Measurements from ENCODE around the gene BRAT1. TPM values are rescaled to one million over a fixed set of nuclear protein-coding genes. Genes with fewer than 3 reads are reported as not detected.
"Not testable (repeated sequence)": the region's sequence is repeated elsewhere in the genome, so short reads cannot be mapped to it uniquely, and the experiment has no call there.

Gene BRAT1
- total and polyA plus RNA-seq, 7 donors, result 9.6 to 25.9 (median 20.0) TPM

DNA sequence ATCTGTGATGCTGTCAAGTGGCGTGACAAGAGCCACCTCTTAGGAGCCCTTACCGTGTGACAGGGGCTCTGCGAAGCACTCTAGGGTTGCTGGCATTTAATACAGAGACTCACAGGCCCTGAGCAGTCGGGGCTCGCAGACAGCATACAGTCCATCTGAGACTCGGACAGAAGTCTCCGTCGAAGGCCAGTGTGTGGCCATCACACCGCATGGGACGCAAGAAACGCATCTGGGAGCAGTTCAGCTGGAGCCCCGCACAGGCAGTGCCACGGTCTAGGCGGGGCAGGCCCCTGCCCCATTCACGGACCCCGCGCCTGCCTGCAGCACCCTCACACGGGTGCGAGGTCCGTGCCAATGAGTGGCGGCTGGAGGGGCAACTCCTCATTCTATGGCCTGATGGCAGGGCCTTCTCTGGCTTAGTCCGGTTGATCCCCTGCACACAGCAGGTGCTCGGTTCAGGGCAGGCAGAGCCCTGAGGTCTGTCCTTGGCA, 37.1 kb upstream of the BRAT1 start:
- intact Hi-C loops (cut with DNase I), result no loop called here

DNA sequence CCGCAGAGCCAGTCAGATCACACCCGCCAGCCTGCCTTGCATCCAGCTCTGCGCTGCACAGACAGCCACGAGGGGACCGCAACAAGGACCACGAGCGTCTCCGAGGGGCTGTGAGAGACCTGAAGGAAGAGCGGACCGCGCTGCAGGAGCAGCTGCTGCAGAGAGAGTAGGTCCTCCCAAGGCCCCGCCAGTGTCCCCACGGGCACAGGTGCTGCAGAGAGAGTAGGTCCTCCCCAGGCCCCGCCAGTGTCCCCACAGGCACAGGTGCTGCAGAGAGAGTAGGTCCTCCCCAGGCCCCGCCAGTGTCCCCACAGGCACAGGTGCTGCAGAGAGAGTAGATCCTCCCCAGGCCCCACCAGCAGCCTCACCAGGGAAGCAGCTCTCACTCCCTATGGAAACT, 34.6 kb upstream of the BRAT1 start:
- H3K4me1 ChIP-seq; H3K27me3 ChIP-seq; H3K27ac ChIP-seq; intact Hi-C loops (cut with DNase I); H3K4me3 ChIP-seq; H3K9me3 ChIP-seq; DNase-seq: not testable (repeated sequence)
- WGBS, 2 donors, result 93 to 96% methylated on average over 15 of the region's 15 CpGs
- peaks cover 0 to 92% (median 57%) of the 10 kb centered on the region in 4 donors for H3K36me3 ChIP-seq

More for the DNA sequence above, 37.1 kb upstream of the BRAT1 start:
- TF ChIP-seq, protein P1, sequence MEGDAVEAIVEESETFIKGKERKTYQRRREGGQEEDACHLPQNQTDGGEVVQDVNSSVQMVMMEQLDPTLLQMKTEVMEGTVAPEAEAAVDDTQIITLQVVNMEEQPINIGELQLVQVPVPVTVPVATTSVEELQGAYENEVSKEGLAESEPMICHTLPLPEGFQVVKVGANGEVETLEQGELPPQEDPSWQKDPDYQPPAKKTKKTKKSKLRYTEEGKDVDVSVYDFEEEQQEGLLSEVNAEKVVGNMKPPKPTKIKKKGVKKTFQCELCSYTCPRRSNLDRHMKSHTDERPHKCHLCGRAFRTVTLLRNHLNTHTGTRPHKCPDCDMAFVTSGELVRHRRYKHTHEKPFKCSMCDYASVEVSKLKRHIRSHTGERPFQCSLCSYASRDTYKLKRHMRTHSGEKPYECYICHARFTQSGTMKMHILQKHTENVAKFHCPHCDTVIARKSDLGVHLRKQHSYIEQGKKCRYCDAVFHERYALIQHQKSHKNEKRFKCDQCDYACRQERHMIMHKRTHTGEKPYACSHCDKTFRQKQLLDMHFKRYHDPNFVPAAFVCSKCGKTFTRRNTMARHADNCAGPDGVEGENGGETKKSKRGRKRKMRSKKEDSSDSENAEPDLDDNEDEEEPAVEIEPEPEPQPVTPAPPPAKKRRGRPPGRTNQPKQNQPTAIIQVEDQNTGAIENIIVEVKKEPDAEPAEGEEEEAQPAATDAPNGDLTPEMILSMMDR (IDR thresholded peaks at IDR 0.05), result no peak
- no peak for TF ChIP-seq POLR2AphosphoS5 (IDR thresholded peaks at IDR 0.05)
- TF ChIP-seq EP300 (IDR thresholded peaks at IDR 0.05), result no peak
- no peak for TF ChIP-seq POLR2A (IDR thresholded peaks at IDR 0.05)
- 96% methylated on average over 23 of the region's 23 CpGs for WGBS, 2 donors
- Histone ChIP-seq H3K36me3 (peaks cover 0 to 88% (median 53%) of the 10 kb centered on the region in 4 donors), H3K4me3 (no peak overlapping the region), H3K27ac (no peak overlapping the region), H3K9me3 (no peaks in the 10 kb centered on the region), H3K27me3 (no peaks in the 10 kb centered on the region), H3K4me1 (no peaks in the 10 kb centered on the region)
- DNase-seq, result no peak

DNA sequence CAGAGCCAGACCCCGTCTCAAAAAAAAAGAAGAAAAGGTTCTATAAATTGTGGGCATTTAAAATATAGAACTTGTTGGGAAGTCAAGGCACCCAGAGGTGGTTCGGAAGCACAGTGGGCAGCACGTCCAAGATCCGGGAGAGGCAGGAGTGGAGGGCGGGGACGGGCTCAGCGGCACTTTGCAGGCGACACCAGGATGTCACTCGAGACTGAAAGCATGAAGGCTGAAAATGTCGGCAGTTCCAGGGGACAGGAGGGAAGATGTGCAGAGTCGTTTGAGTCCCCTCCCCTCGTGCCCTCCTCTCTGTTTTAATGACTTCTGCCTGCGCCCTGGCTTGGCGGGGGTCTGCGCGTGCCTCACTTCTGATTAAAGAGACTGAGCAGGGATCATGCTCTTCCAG, 34.0 kb upstream of the BRAT1 start:
- Histone ChIP-seq H3K4me1 (no peaks in the 10 kb centered on the region), H3K9me3 (no peaks in the 10 kb centered on the region), H3K36me3 (peaks cover 0 to 92% (median 54%) of the 10 kb centered on the region in 4 donors), H3K27ac (no peak overlapping the region), H3K27me3 (no peaks in the 10 kb centered on the region), H3K4me3 (no peak overlapping the region)
- TF ChIP-seq, protein P1 (IDR thresholded peaks at IDR 0.05), result no peak
- TF ChIP-seq EP300 (IDR thresholded peaks at IDR 0.05) (no peak), POLR2A (IDR thresholded peaks at IDR 0.05) (no peak), POLR2AphosphoS5 (IDR thresholded peaks at IDR 0.05) (no peak)
- intact Hi-C loops (cut with DNase I), result no loop called here
- DNase-seq, result no peak
- WGBS, 2 donors, result 93 to 95% methylated on average over 16 of the region's 16 CpGs

DNA sequence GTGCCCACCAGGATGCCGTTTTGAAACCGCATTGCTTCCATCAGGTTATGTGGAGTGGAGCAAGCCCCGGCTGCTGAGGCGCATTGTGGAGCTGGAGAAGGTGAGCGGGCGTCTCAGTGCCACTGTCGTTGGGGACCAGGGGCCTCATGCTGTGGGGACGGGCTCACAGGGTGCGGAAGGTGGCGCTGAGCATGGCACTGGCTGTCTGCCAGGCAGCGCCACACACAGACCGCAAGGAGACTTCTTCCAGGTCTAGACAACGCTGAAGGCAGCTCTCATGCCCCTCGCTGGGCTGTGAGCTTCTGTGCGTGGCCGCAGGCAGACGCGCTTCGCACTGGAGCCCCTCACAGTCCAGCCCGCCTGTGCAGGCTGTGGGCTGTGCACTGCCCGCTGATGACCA, 32.5 kb upstream of the BRAT1 start:
- H3K27me3 ChIP-seq, result no peaks in the 10 kb centered on the region
- H3K4me1 ChIP-seq, result no peaks in the 10 kb centered on the region
- H3K36me3 ChIP-seq, result peaks cover 0 to 82% (median 41%) of the 10 kb centered on the region in 4 donors
- intact Hi-C loops (cut with DNase I), result no loop called here
- no peak overlapping the region for H3K27ac ChIP-seq
- 97% methylated on average over 21 of the region's 21 CpGs for WGBS, 2 donors
- no peak for TF ChIP-seq POLR2AphosphoS5 (IDR thresholded peaks at IDR 0.05)
- no peak for DNase-seq
- H3K4me3 ChIP-seq, result no peak overlapping the region
- no peaks in the 10 kb centered on the region for H3K9me3 ChIP-seq

DNA sequence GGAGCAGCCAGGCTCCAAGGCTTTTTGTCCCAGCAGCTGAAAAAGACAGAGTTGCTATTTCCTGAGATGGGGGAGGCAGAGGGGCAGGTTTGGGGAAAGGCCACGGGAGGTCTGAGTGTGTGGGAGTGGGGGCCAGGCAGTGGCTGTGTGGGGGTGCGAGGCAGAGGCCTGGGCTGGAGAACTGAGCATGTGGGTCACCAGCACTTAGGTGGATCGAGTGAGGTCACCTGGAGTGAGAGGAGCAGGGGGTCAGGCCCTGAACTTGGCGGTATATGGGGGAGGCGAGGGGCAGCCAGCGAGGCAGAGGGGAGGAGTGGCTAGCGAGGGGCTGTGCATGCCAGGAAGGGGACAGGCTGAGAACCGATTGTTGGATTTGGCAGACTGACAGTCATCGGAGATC, 31.8 kb upstream of the BRAT1 start:
- no peaks in the 10 kb centered on the region for H3K4me1 ChIP-seq
- H3K4me3 ChIP-seq, result no peak overlapping the region
- no peaks in the 10 kb centered on the region for H3K27me3 ChIP-seq
- 92 to 96% methylated on average over 9 of the region's 9 CpGs for WGBS, 2 donors
- DNase-seq, result no peak
- no peak overlapping the region for H3K27ac ChIP-seq
- intact Hi-C loops (cut with DNase I), result no loop called here
- TF ChIP-seq POLR2A (IDR thresholded peaks at IDR 0.05), result no peak
- TF ChIP-seq, protein P1 (IDR thresholded peaks at IDR 0.05), result no peak
- TF ChIP-seq POLR2AphosphoS5 (IDR thresholded peaks at IDR 0.05), result no peak
- no peak for TF ChIP-seq EP300 (IDR thresholded peaks at IDR 0.05)
- H3K36me3 ChIP-seq, result peaks cover 0 to 81% (median 35%) of the 10 kb centered on the region in 4 donors
- no peaks in the 10 kb centered on the region for H3K9me3 ChIP-seq

Data from sigmoid colon (tissue), 7 donors.